ENCODE measurements around the gene PRKG1. TPM values are rescaled to one million over a fixed set of nuclear protein-coding genes. Genes with fewer than 3 reads are reported as not detected.

The PRKG1 gene
- total and polyA plus RNA-seq, 2 of the 8 experiments (the other 6 are each of a cell fraction or from before 2014, with no cell fraction given) = 4.2 to 15.2 TPM

GRCh38 chr10:51892313-51892712 is 818.0 kb downstream of the PRKG1 start (continued):
- TF ChIP-seq ATF2 (IDR thresholded peaks at IDR 0.05; ENCODE audit: low read length) (no peak), ZNF274 (IDR thresholded peaks at IDR 0.05; ENCODE audit: borderline replicate concordance, extremely low read depth, low read length) (no peak), MAFK (IDR thresholded peaks at IDR 0.05; ENCODE audit: low read depth, low read length) (no peak)

All from H1 (cell line).